ENCODE measurements around the gene PSD.
A peak's percentile ranks its signal among the peaks of the same experiment; 100 is the strongest.

PSD gene

GRCh38 chr10:102402512-102402896 lies 16.1 kb downstream of the PSD start:
- DNase-seq, result no peak

- no peak for DNase-seq
Observed at GRCh38 chr10:102401735-102402511, 16.7 kb downstream of the PSD start.

- no peak for DNase-seq
Observed at GRCh38 chr10:102401342-102401654, 17.3 kb downstream of the PSD start.

- DNase-seq, result no peak
Observed at GRCh38 chr10:102400598-102401341, 17.8 kb downstream of the PSD start.

GRCh38 chr10:102400076-102400475 lies 18.5 kb downstream of the PSD start:
- DNase-seq, result no peak

- DNase-seq, result no peak
Observed at GRCh38 chr10:102399217-102400021, 19.2 kb downstream of the PSD start.

GRCh38 chr10:102398172-102399020 lies 20.2 kb downstream of the PSD start:
- no peak for DNase-seq

- no peak for DNase-seq
Observed at GRCh38 chr10:102397222-102398171, 21.1 kb downstream of the PSD start.

- DNase-seq, result no peak
Observed at GRCh38 chr10:102396730-102397151, 21.8 kb downstream of the PSD start.

GRCh38 chr10:102396317-102396650 lies 22.3 kb downstream of the PSD start:
- no peak for DNase-seq

- DNase-seq, result no peak
Observed at GRCh38 chr10:102395400-102396316, 22.9 kb downstream of the PSD start, which contains the start of gene NFKB2. NFKB2 (plus strand) TSS chr10:102395705; CDS start chr10:102395960, 255 bp downstream.

- no peak for DNase-seq
Observed at GRCh38 chr10:102394801-102395399, 23.7 kb downstream of the PSD start.

GRCh38 chr10:102394079-102394800 lies 24.3 kb downstream of the PSD start:
- peak; percentile 50 for DNase-seq

GRCh38 chr10:102393411-102394078 lies 25.0 kb downstream of the PSD start:
- no peak for DNase-seq

GRCh38 chr10:102392306-102392705 lies 26.3 kb downstream of the PSD start:
- DNase-seq, result no peak

- no peak for DNase-seq
Observed at GRCh38 chr10:102389894-102390293, 28.7 kb downstream of the PSD start.

- DNase-seq, result no peak
Observed at GRCh38 chr10:102384606-102385429, 33.8 kb downstream of the PSD start.

- DNase-seq, result no peak
Observed at GRCh38 chr10:102384053-102384452, 34.5 kb downstream of the PSD start.

All from DMS 273 treated with DMSO at 0.1 percent for 48 hours (cell line).